A549 (cell line): Measurements from ENCODE around the gene STMN3. TPM values are rescaled to one million over a fixed set of nuclear protein-coding genes. Genes with fewer than 3 reads are reported as not detected.

Experiments used
- ATAC-seq, 2 experiments: fragments of 200-7000 bp in 1 of 2; fragments of >200 bp in 1 of 2; cut with Nextera tagmentation in 1 of 2; cut with Tn5 transposase in 1 of 2; 3 replicates each; pipeline versions ENCODE4 v1.8.0 to v1.9.1; 2018 to 2020; ENCODE audit warnings: mild to moderate bottlenecking in 1 of 2, moderate library complexity in 1 of 2
- CTCF ChIA-PET: fragments of 300-600 bp; sonication (Branson Sonifier 250); formaldehyde crosslinking; extraction: SDS; loops from one replicate; lab custom pipeline; 2021; ENCODE audit warnings: antibody characterized with exemption, inconsistent platforms; lab: Yijun Ruan, JAX
- POLR2A ChIA-PET: fragments of 350-600 bp; formaldehyde crosslinking; extraction: SDS; loops from one replicate; lab custom pipeline; 2021; ENCODE audit warnings: antibody characterized with exemption, inconsistent platforms; lab: Yijun Ruan, JAX
- DNase-seq, 2 experiments: peaks; one replicate each; pipeline versions ENCODE4 v3.0.0 to v3.0.0-alpha.2; 2011 to 2016; ENCODE audit warnings: low read depth in 1 of 2, low spot score in 1 of 2
- FAIRE-seq: peaks from 2 replicates; lab custom pipeline; 2011; peaks lifted over from hg19 to GRCh38; lab: Jason Lieb, UNC
- H3K27ac ChIP-seq, 2 experiments: fragments of >200 bp; sonication (Bioruptor Twin); formaldehyde crosslinking; 3 replicates each; pipeline ENCODE4 v1.5.1; 2016 to 2017
- H3K4me1 ChIP-seq: fragments of >200 bp; sonication (Bioruptor Twin); formaldehyde crosslinking; 3 replicates; pipeline ENCODE4 v1.6.1; 2016
- H3K4me2 ChIP-seq: fragments of >200 bp; sonication (Bioruptor Twin); formaldehyde crosslinking; 3 replicates; pipeline ENCODE4 v1.6.1; 2016
- H3K4me3 ChIP-seq: fragments of >200 bp; sonication (Bioruptor Twin); formaldehyde crosslinking; 3 replicates; pipeline ENCODE4 v1.5.1; 2016
- H3K9me3 ChIP-seq: fragments of >200 bp; sonication (Bioruptor Twin); formaldehyde crosslinking; 3 replicates; pipeline ENCODE4 v1.6.1; 2016
- CBX8 ChIP-seq: fragments of 200-600 bp; sonication (generic); IDR thresholded peaks from 2 replicates; pipeline ENCODE4 v1.6.1; 2016
- EHF ChIP-seq: fragments of 250-450 bp; sonication (Bioruptor Pico); IDR thresholded peaks from 2 replicates; pipeline ENCODE4 v1.5.0; 2020; ENCODE audit warnings: mild to moderate bottlenecking
- EHMT2 ChIP-seq: fragments of 200-600 bp; sonication (generic); IDR thresholded peaks from 2 replicates; pipeline ENCODE4 v1.6.1; 2016; ENCODE audit warnings: antibody characterized with exemption, low read depth, mild to moderate bottlenecking, moderate library complexity
- FOSB ChIP-seq: fragments of 250-450 bp; sonication (Bioruptor Pico); IDR thresholded peaks from 2 replicates; pipeline ENCODE4 v1.5.0; 2020; ENCODE audit warnings: mild to moderate bottlenecking, moderate library complexity
- FOXS1 ChIP-seq: fragments of 250-450 bp; sonication (Bioruptor Pico); IDR thresholded peaks from 2 replicates; pipeline ENCODE4 v1.5.0; 2020; ENCODE audit warnings: mild to moderate bottlenecking, moderate library complexity
- HOXA7 ChIP-seq: fragments of 250-450 bp; sonication (Bioruptor Pico); IDR thresholded peaks from 2 replicates; pipeline ENCODE4 v1.5.0; 2020; ENCODE audit warnings: mild to moderate bottlenecking, moderate library complexity
- HOXB13 ChIP-seq: fragments of 250-450 bp; sonication (Bioruptor Pico); IDR thresholded peaks from 2 replicates; pipeline ENCODE4 v1.5.0; 2020; ENCODE audit warnings: low read depth, mild to moderate bottlenecking, moderate library complexity
- JUN ChIP-seq, 2 experiments: fragments of >200 bp; sonication (Bioruptor Twin); formaldehyde crosslinking; IDR thresholded peaks; 2 replicates in 1 of 2; 3 replicates in 1 of 2; pipeline ENCODE4 v1.6.1; 2016 to 2017
- MAZ ChIP-seq: fragments of 150-350 bp; IDR thresholded peaks from 2 replicates; pipeline ENCODE4 v1.6.1; 2014; ENCODE audit warnings: antibody characterized with exemption, low read depth, low read length, borderline replicate concordance
- MYC ChIP-seq: IDR thresholded peaks from 2 replicates; pipeline ENCODE4 v1.6.1; 2012; ENCODE audit warnings: mild to moderate bottlenecking, inconsistent platforms, low read length, improper control_type of control experiment, borderline replicate concordance
- NFE2L2 ChIP-seq: fragments of 150-350 bp; conservative IDR thresholded peaks from 2 replicates; pipeline ENCODE4 v1.6.1; 2014; ENCODE audit warnings: low read length
- ZNF302 ChIP-seq: fragments of 250-450 bp; sonication (Bioruptor Pico); IDR thresholded peaks from 2 replicates; pipeline ENCODE4 v1.9.0; 2021; ENCODE audit warnings: inconsistent platforms, mild to moderate bottlenecking, moderate library complexity
- WGBS: methylation state at CpG from one replicate; pipeline ENCODE4 v1.1.6; 2017; ENCODE audit errors: missing lambda C conversion rate; 5-methylcytosine and 5-hydroxymethylcytosine counted together
- polyA plus RNA-seq, 4 experiments: library from polyadenylated mRNA; depleted of rRNA in 3 of 4; stranded (reverse); fragments of >200 nt; fragmentation: RNase III in 1 of 4; extraction: RNeasy Plus Mini Kit Qiagen cat#74134 plus additional on column Dnase treatment in 1 of 4; gene quantifications; 2 replicates in 3 of 4; 3 replicates in 1 of 4; pipeline ENCODE4 v1.2.3, GENCODE V29; 2011 to 2017
- TF ChIP-seq, protein P1 (sequence below): fragments of 250-450 bp; sonication (Bioruptor Pico); IDR thresholded peaks from 2 replicates; pipeline ENCODE4 v1.5.0; 2021; ENCODE audit warnings: mild to moderate bottlenecking, moderate library complexity, borderline replicate concordance
- TF ChIP-seq, protein P2 (sequence below): fragments of 450-650 bp; IDR thresholded peaks from 2 replicates; pipeline ENCODE4 v1.6.1; 2014; ENCODE audit warnings: antibody characterized with exemption
- TF ChIP-seq, protein P3 (sequence below): fragments of 200-600 bp; sonication (generic); IDR thresholded peaks from 2 replicates; pipeline ENCODE4 v1.6.1; 2016; ENCODE audit warnings: antibody characterized with exemption, mild to moderate bottlenecking, moderate library complexity
- TF ChIP-seq, protein P4 (sequence below): IDR thresholded peaks from 2 replicates; pipeline ENCODE4 v1.6.1; 2012

STMN3 gene
- polyA plus RNA-seq, 2 of the 4 experiments (the other 2 are of a cell fraction), result 2.8 to 3.2 TPM

DNA sequence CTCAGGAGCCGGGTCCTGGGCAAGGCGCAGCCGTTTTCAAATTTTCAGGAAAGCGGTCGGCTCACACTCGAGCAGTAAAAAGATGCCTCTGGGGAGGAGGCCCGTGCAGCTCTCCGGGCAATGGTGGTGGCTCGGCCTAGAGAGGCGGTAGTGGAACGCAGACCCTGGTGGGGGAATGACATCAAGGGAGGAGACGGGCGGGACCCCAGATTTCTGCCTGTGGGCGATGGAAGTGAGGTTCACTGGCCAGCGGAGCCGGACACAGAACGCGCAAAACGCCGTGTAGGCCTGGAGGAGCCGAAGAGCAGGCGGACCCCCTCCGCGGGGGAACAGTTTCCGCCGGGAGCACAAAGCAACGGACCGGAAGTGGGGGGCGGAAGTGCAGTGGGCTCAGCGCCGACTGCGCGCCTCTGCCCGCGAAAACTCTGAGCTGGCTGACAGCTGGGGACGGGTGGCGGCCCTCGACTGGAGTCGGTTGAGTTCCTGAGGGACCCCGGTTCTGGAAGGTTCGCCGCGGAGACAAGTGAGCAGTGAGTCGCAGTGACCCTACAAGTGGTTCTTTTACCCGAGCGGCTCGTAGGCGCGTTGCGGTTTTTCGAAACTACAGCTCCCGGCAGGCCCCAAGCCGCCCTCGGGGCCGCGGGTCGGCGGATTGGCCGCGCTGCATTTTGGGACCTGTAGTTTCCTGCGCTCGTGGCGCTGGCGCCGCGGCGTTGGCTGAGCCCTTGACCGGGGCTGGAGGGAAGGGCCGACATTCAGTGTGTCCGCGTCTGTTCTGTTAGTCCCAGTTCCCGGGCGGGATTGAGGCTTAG, 4.9 kb upstream of the STMN3 start, which contains the start of gene RTEL1 (continued):
- TF ChIP-seq, protein P1, sequence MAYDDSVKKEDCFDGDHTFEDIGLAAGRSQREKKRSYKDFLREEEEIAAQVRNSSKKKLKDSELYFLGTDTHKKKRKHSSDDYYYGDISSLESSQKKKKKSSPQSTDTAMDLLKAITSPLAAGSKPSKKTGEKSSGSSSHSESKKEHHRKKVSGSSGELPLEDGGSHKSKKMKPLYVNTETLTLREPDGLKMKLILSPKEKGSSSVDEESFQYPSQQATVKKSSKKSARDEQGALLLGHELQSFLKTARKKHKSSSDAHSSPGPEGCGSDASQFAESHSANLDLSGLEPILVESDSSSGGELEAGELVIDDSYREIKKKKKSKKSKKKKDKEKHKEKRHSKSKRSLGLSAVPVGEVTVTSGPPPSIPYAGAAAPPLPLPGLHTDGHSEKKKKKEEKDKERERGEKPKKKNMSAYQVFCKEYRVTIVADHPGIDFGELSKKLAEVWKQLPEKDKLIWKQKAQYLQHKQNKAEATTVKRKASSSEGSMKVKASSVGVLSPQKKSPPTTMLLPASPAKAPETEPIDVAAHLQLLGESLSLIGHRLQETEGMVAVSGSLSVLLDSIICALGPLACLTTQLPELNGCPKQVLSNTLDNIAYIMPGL, result no peak
- TF ChIP-seq MAZ (peak; percentile 81; the same call in 1 of the 2 replicates), EHF (no peak), MYC (no peak)

DNA sequence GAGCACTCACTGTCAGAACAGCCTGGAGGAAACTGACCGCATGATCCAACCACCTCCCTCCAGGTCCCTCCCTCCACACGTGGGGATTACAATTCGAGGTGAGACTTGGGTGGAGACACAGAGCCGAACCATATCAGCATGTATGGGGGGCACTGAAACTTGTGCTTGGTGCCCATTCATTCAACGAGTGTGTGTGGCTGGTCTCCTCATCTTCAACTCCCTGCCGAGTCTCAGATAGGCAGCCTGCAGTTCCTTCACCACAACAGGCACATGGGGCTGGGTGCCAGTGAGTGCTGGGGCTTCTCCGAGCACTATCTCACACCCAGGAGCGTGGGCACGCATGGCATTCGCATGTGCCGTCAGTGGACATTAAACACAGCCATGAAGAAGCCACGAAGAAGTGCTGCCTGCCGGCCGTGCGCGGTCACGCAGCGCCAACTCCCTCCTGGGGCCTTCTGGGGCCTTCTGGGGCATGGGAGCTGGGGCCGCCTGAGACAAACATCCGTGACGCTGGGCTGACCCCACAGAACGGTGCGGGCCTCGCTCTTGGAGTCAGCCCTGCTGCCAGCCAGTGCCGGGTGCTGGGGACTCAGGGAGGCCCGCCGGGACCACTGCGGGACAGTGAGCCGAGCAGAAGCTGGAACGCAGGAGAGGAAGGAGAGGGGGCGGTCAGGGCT, 4.2 kb upstream of the STMN3 start:
- Histone ChIP-seq H3K4me1 (peaks cover 16% of the 10 kb centered on the region), H3K4me3 (no peak overlapping the region), H3K9me3 (no peaks in the 10 kb centered on the region), H3K4me2 (0 out of 3 replicates have a peak overlapping the region, but pooled peaks have one; percentile 33), H3K27ac (peak overlapping the region in 1 of 2 experiments; percentile 93; a peak in 4 of 6 replicates)
- DNase-seq (no peak), FAIRE-seq (no peak), ATAC-seq (no peak)
- WGBS, result 75% methylated on average over 19 of the region's 31 CpGs
- TF ChIP-seq, protein P2, sequence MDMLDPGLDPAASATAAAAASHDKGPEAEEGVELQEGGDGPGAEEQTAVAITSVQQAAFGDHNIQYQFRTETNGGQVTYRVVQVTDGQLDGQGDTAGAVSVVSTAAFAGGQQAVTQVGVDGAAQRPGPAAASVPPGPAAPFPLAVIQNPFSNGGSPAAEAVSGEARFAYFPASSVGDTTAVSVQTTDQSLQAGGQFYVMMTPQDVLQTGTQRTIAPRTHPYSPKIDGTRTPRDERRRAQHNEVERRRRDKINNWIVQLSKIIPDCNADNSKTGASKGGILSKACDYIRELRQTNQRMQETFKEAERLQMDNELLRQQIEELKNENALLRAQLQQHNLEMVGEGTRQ, result no peak
- TF ChIP-seq FOSB (CRISPR knock-in tag) (no peak), EHMT2 (no peak), EHF (no peak)
- ChIA-PET POLR2A (interaction anchor here (1.1 to 1.2 kb wide), 3 partner anchors 25 to 50 kb away, joined by 4 to 6 read pairs (median 5); partner anchors contain the start of genes ARFRP1, GMEB2 and ZGPAT), CTCF (no interaction called here)

DNA sequence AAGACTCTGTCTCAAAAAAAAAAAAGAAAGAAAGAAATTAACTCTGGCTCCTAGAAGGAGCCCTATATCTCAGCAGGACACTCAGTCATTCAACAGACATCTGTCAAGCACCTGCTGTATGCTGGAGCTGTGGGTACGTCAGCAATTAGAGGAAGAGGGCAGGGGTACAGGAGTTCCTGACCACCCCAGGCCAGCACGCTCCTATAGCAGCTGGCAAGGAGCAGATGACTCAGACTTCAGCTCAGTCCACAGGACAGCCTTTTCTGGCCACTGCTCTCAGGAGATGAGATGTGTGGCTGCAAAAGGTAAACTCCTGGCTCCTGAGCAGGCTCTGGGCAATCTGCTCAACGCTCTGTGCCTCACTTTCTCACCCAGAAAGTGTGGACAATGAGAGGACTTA, 3.2 kb upstream of the STMN3 start:
- FAIRE-seq, result no peak
- POLR2A ChIA-PET, result no interaction called here
- H3K4me2 ChIP-seq, result no peak overlapping the region
- no peak for DNase-seq
- peaks cover 20% of the 10 kb centered on the region for H3K4me1 ChIP-seq
- no peaks in the 10 kb centered on the region for H3K9me3 ChIP-seq
- H3K4me3 ChIP-seq, result no peak overlapping the region
- no peak overlapping the region for H3K27ac ChIP-seq
- no peak for ATAC-seq
- CTCF ChIA-PET, result interaction anchor here (1.0 kb wide), 1 partner anchor 119 kb away, joined by 3 read pairs; no protein-coding TSS in a partner anchor
- TF ChIP-seq, protein P3, sequence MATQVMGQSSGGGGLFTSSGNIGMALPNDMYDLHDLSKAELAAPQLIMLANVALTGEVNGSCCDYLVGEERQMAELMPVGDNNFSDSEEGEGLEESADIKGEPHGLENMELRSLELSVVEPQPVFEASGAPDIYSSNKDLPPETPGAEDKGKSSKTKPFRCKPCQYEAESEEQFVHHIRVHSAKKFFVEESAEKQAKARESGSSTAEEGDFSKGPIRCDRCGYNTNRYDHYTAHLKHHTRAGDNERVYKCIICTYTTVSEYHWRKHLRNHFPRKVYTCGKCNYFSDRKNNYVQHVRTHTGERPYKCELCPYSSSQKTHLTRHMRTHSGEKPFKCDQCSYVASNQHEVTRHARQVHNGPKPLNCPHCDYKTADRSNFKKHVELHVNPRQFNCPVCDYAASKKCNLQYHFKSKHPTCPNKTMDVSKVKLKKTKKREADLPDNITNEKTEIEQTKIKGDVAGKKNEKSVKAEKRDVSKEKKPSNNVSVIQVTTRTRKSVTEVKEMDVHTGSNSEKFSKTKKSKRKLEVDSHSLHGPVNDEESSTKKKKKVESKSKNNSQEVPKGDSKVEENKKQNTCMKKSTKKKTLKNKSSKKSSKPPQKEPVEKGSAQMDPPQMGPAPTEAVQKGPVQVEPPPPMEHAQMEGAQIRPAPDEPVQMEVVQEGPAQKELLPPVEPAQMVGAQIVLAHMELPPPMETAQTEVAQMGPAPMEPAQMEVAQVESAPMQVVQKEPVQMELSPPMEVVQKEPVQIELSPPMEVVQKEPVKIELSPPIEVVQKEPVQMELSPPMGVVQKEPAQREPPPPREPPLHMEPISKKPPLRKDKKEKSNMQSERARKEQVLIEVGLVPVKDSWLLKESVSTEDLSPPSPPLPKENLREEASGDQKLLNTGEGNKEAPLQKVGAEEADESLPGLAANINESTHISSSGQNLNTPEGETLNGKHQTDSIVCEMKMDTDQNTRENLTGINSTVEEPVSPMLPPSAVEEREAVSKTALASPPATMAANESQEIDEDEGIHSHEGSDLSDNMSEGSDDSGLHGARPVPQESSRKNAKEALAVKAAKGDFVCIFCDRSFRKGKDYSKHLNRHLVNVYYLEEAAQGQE, result no peak
- TF ChIP-seq HOXA7 (CRISPR knock-in tag) (no peak), ZNF302 (CRISPR knock-in tag) (no peak), CBX8 (no peak), HOXB13 (CRISPR knock-in tag) (no peak), FOXS1 (CRISPR knock-in tag) (no peak), NFE2L2 (no peak), JUN (IDR thresholded peaks at IDR 0.05) (no peak)
- TF ChIP-seq, protein P2, result no peak
- TF ChIP-seq, protein P4, sequence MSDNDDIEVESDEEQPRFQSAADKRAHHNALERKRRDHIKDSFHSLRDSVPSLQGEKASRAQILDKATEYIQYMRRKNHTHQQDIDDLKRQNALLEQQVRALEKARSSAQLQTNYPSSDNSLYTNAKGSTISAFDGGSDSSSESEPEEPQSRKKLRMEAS, result no peak
- TF ChIP-seq, protein P1, result no peak
- 78% methylated on average over 3 of the region's 3 CpGs for WGBS
